GM18517 (cell line): ENCODE measurements around the gene PPP2R2B.

Experiments
- ATAC-seq: cut with Tn5 transposase; IDR thresholded peaks from one replicate; pipeline ENCODE4 v1.9.1; 2021; ENCODE audit warnings: mild to moderate bottlenecking, moderate library complexity; ENCODE audit not compliant: unreplicated experiment

The PPP2R2B gene

DNA sequence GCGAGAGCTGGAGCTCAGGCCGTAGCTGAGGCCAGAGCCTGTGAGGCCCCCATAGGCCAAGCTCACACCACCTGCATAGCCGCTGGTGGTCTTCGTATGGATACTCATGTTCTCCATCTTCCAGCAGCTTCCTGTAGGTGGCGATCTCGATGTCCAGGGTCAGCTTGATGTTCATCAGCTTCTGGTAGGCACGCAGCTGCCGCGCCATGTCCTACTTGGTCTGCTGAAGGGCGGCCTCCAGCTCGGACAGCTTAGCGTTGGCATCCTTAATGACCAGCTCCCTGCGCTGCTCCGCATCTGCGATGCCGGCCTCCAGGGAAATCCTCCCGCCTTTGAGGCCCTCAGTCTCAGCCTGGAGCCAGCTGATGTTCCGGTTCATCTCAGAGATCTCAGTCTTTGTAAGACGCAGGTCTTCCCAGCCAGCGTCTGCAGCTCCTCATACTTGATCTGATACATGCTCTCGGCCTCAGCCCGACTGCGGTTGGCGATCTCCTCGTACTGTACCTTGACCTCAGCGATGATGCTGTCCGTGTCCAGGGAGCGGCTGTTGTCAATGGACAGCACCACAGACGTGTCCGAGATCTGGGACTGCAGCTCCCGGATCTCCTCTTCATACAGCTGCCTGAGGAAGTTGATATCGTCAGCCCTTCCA, 172.1 kb downstream of the PPP2R2B start:
- no peak for ATAC-seq

DNA sequence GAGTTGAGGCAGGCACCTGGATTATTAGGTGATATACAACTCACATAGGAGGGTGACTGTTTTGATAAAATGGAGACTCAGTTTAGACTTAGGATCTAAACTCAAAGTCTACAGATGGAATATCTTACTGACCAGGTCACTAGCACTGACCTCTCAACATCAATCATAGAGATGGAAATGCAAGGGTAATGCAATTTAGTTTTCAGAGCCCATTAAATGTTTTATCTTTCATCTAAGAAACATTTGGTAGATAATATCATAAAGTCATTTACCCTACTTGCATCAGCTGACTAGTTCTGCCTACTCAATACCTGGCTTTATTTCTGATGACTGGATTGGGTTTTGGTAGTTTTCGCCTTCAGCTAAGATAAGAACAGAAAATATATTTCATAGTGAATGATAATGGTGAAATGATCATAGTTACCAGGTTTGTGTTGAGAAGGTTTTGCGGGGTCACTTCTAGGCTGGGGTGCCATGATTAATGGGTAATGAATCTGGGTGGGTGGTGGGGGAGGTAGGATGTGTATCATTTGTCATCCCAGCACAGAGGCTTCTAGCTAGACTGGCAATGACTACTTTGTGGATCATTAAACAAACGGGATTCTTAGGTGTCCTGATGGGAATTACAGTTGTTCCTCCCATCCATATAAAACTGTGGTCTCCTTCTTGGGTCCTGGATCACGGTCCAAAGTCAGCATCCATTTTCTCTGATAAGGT, 173.4 kb downstream of the PPP2R2B start:
- no peak for ATAC-seq

DNA sequence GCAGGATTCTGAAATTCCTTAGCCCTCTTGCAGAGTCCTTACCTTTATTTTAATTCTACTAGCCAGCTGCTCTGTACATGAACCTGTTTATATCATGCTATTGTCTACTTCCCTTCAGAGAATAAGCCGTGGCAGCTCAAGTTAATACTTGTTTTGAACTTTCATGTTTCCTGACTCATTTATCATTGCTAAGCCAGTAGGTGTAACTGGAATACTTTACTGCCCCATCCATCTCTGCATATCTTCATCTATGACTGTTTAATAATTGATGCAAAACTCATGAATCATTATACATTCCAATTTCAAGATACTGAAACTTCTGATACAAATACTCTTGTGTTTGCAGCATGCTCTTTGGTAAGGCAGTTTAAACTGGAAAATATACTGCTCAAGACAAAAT, 174.7 kb downstream of the PPP2R2B start:
- no peak for ATAC-seq

DNA sequence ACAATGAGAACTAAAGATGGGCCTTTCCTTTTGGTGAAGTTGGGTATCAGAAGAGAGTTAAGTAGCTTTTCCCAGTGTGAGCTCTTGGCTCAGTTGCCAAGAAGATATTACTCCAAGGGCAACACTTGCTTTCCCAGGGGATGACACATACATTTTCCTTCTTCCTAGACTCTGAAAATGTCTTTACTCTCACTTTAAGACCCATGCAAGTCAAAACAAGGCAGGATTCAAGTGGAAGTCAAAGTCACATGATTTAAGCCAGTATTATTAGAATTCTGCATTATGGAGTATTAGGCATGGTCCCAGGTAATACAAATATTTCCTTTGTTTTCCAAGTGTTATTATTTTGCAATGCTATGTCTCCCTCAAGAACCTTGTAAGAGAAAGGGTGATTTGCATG, 175.1 kb downstream of the PPP2R2B start:
- ATAC-seq: no peak

DNA sequence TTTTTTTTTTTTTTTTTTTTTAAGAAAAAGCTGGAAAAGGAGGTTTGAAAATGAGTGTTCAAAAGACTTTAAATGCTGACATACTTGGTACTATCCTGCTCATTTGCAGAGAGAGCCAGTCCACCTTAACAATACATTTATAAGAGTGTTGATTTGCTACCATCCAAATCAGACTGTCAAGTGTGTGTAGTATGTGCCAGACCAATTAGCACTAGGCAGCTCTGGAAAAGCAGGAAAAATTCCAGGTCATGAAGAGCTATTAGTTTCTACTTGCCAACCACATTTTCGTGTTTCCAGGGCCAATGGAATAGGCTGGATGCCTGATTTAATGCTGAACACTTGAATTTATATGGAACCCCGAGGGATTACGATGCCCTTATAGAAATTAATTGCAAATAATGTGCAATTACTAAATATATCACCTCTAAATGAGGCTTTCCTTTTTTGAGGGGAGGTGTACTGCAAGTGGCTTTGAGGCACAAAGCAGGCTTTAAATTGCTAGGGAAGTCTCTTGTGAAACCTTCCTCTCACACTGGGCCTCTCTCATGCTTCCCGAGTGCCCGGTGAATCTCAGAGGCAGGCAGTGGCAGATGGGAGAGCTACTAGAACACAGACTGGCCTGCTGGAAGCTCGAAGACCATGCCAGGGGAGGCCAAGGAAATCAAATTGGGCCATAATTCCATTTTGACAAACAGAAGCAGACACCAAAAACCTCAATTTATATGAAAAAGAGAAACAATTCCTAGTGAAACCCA, 178.7 kb downstream of the PPP2R2B start:
- no peak for ATAC-seq

DNA sequence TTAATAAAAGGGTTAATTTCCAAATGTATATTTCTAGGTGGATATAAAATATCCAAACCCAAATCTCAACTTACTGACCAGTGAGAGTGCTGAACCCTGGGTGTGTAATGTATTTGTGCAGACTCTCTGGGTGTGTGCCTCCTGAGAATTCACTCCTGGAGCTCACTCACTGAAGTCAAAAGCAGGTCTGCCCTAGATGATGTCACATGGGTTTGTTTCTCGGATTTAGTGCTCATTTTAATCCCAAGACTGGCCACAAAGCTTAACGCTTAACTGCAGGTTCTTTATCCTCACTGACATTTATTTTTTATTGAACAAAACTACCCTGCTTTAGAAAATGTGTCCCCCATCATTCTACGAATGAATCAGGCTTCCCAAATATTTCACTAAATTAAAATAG, 179.4 kb downstream of the PPP2R2B start:
- ATAC-seq: no peak

DNA sequence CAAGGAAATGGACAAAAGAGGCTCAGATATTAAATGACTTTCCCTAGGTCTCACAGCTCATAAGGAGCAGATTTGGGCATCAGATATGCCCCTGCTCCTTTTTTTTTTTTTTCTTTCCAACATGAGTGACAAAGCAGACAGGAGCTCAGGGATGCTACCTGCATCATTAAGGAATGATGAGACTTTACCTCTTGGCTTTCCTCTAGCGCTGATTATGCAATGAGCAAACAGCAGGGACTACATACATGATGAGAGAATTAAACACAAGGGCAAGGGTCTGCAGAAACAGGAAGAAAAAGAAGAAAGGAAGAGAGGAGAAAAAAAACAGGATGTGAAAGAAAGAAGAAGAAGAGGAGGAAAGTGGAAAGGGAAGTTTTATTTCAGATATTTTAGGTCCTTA, 179.9 kb downstream of the PPP2R2B start:
- no peak for ATAC-seq

DNA sequence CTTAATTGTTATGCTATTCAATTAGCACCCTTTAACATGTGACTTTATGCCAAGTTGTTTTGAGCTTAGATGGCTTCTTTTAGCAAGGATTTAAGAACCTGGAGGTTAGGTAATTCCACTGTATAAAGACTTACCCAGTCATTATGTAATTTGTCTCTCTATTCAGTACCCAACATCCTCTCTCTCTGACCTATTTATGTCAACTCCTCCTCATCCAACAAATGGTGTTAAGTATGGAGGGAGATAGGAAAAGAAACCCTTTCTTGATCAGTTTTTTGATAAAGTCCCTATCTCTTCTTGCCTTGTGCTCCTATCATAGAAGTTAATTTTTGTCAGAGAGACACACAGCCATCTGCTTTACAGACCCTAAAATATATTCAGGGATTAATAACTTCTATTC, 181.3 kb downstream of the PPP2R2B start:
- ATAC-seq: no peak

DNA sequence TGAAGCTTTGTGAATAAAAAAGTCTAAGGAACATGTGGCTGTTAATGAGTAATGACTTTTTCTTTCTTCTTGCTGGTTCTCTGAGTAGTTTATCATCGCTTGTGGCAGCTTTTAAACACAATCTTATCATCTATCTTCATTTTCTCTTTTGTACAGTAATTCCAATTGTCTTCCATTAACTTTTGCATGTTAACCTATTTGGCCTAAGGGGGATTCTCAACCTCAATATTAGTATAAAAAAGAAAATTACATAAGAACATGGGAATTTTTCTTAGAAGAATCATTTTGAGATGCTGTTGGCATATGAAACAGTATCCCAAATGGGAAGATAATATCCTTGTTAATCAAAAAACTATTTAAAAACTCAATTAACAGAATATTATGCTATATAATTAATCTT, 182.9 kb downstream of the PPP2R2B start:
- ATAC-seq: no peak

DNA sequence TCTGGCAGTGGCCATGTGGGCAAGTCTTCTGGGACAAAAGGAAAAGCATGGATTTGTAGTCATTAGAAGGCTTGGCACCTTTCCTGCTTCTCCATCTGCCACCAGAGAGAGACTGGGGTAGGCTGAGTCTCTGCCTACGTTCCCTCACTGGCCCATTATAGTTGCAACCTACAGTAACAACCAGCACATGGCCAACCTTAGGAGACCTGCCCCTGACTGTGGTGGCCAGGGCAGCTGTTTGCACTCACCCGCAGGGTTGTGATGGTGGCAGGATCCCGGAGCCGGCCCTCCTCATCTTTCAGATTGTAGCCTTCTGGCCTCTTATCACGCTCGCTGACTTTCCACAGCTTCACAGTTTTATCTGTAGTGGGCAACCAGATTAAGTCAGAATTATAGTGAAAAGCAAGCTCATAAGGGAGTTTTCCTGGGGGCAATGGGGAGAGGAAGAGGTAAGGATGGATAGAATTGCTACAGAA, 187.6 kb downstream of the PPP2R2B start:
- ATAC-seq: no peak

DNA sequence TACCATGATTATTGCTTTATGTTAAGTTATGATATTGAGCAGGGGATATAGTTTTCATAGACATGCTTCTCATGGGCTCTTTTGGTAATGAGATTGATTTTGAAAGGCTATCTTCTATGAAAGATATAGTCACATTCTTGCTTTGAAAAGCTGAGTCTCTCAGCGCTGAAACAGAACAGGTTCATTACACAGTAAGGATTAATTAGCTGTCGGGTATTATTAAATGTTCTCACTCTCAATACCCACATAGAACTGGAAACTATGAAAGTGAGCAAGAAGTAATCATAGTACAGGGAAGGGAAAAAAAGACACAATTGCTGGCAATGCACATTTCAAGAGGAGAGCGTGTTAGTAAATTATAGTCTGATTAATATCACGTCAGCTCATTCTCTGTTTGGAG, 190.9 kb downstream of the PPP2R2B start:
- no peak for ATAC-seq

DNA sequence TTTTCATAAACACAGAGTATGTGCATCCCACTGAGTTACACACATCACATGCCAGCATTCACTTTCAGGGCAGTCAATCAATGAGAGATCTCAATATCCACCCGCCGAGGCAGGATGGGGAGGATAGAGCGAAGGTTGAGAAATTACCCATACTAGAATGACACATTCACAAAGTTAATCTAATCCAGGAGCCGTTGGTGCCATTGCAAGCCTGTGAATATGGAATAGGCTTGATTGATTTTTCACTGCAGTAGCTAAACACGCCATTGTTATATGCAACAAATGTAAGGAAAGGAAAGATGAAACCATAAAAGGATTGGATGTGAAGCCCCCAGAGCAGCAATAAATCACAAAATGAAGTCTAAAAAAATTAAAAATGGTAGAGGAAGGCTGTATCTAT, 194.7 kb downstream of the PPP2R2B start:
- no peak for ATAC-seq

DNA sequence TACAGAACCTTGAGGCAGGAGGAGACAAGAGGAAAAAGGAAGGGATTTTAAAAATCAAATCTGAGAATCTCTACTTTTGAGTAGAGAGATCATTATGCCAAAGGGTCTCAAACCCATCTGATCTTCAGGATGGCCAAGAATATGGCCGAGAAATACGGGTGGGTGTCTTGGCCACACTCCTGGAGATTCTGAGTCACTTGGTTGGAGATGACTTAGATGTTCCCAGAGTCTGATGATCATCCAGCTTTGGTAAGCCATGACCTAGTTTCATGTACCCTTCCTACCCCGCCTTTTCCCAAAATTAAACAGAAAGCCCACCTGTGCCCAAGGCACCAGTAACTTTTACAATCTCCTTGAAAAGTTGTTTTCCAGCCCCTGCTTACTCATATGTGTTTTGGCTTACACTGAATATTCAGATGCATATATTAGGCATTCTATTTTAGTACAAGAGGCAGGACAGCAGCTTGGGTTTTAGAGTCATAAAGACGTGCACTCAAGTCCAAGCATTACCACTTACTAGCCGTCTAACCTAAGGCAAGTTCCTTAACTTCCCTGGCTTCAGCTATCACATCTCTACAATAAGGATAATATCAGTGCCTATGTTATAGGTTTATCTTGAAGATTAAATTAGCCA, 195.5 kb downstream of the PPP2R2B start:
- no peak for ATAC-seq

DNA sequence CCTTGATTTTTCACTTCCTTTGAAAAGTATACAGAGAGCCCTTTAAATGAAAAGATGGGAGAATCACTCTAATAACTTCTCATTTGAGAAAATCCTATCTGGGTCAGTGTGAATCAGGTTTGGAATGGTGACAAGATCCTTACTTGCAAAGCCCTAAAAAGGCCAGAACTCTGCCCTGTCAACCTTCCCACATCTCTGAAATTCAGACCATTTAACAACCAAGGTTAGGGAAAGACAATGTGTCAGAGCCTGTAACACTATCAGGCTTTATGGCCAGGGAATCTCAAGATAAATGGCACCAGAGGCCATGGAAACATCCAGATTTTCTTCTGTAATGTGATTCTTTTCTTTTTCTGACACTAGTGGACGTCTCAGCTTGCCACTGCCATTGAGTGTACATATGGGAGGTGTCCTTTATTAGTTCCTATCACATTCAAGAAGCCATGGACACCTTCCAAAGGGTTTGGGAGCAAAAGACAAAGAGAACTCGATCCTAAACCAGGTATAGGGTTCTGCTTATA, 196.9 kb downstream of the PPP2R2B start:
- ATAC-seq: no peak

DNA sequence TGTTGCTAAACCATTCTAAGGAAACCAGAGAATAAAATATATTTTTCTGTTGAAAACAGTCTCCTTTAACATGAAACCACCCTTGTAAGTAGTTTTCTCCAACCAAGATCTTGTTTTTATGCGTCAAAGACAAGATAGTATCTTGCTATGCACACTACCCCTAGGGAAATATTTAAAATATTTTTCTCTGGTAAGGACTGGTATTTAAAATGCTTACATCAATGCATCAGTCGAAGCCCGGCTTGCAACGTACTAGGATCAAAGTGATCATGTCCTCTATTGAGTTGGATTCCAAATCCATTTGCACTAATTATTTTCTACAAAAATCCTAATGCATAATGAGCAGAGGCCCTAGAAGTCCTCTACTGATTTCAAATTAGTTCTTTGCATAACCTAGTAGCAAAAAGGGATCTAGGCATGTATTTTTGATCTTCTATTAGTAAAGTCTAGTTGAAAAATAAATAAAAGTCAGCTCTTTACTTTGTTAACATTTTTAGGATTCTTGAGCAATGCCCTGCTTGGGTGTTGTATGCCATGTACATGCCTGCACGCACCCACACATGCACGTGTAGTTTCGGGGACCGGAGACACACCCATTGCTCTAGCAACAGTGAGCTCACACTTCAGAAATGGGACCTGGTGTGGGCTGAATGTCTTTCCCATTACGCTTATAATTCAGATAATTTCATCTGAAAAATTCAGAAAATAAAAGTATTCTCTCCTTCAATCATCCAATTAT, 197.5 kb downstream of the PPP2R2B start:
- no peak for ATAC-seq

DNA sequence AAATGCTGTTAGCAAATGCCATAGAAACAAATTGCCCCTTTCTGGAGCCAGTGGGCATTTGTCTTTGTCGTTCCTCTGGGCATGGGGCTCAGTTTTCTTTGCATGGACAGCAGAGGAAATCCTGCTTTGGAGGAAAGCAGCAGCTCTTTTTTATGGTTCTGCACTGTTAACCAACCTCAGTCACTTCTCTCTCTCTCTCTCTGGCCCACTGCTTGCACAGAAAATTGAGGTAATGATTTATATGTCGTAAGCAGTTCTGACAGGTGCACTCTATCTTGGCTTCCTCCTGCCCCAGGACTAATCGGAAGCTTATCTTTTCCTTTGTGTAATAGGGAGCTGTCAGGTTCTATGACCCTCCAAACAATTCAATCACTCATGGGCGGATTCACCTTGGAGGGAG, 202.9 kb downstream of the PPP2R2B start:
- no peak for ATAC-seq

DNA sequence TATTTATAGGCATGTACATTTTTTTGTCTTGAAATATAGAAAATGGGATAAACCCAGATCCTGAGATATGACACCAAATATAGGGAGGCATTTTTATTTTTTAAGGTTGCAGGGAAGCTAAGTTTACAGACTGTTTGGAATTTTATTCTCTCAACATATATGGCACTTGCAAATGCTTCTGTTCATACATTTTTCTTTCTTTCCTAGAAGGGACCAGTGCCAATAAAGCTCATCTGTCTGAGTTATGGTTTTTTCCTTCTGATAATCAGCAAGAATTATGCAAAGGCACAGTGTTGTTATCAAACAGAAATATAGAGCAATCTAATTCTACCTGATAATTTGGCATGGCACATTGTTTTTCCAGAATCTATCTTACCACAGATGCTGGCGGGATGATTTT, 205.7 kb downstream of the PPP2R2B start:
- no peak for ATAC-seq

DNA sequence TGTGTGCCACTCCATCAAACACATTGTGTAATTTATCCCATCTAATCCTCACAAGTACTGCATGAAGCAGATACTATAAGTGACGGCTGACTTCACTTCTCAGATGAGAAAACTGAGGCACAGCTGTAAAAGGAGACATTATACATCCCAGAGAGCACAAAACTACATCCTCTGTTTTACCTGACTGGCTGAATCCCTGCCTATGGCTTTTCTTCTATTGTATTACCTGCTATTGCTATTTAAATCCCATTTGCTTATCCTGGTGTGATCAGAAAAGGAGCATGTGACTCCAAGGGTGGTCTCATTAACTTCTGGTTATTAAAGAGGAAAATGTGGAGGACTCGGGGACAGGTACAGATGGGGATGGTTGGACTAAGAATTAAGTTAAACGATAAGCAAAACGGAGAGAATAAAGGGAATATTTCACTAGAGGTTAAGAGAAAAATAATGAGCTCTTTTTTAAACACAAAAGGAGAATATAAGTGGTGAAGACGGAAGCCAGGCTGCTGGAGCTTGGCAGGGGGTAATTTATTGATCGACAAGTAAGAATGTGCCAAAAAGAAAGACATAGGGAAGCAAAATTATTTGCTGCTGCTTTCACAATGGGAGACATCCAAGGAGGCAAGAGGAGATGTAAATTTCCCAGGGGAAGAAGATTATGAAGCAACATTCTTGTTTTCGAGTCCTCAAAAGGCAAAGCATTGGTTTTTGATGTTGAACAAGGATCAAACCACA, 206.8 kb downstream of the PPP2R2B start:
- no peak for ATAC-seq

DNA sequence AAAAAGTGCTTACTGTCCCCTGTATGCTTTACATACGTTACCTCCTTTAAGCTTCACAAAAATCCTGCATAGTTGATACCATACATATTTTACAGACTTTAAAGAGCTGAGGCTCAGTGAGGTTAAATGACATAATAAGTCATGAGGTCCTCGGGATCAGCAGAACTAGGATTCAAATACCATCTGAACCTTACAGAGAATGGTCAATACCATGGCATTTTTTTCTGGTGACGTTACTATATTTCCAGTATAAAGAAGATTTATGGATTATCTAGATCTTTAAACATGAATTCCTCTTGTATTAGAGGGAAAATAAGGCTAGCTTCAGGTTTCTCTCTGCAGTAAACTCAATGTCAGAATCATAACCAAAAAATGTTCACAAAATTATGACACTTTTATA, 208.9 kb downstream of the PPP2R2B start:
- no peak for ATAC-seq
